GM12873 (cell line): ENCODE results near the gene XPO6.

Experiments
- CTCF ChIP-seq: IDR thresholded peaks from 2 replicates; pipeline ENCODE4 v1.5.1; 2012; ENCODE audit warnings: low read depth, mild to moderate bottlenecking, moderate library complexity, low read length, control low read depth; ENCODE audit not compliant: insufficient read depth; ENCODE audit errors: missing control alignments

Gene XPO6

GRCh38 chr16:28163699-28164098 is 48.1 kb downstream of the XPO6 start:
- no peak for TF ChIP-seq CTCF

- no peak for TF ChIP-seq CTCF
Observed at GRCh38 chr16:28162326-28162877, 49.4 kb downstream of the XPO6 start.

GRCh38 chr16:28161626-28162025 is 50.1 kb downstream of the XPO6 start:
- TF ChIP-seq CTCF: no peak

- no peak for TF ChIP-seq CTCF
Observed at GRCh38 chr16:28158136-28158535, 53.6 kb downstream of the XPO6 start.

- no peak for TF ChIP-seq CTCF
Observed at GRCh38 chr16:28156056-28156680, 55.6 kb downstream of the XPO6 start.

- TF ChIP-seq CTCF: no peak
Observed at GRCh38 chr16:28155293-28155692, 56.5 kb downstream of the XPO6 start.

- TF ChIP-seq CTCF: no peak
Observed at GRCh38 chr16:28151180-28151579, 60.6 kb downstream of the XPO6 start.
